ENCODE results near the gene C11orf52. TPM values are rescaled to one million over a fixed set of nuclear protein-coding genes. Genes with fewer than 3 reads are reported as not detected.

Gene C11orf52
- total RNA-seq, 1 donor from 2014 or later = 19.4 TPM

DNA sequence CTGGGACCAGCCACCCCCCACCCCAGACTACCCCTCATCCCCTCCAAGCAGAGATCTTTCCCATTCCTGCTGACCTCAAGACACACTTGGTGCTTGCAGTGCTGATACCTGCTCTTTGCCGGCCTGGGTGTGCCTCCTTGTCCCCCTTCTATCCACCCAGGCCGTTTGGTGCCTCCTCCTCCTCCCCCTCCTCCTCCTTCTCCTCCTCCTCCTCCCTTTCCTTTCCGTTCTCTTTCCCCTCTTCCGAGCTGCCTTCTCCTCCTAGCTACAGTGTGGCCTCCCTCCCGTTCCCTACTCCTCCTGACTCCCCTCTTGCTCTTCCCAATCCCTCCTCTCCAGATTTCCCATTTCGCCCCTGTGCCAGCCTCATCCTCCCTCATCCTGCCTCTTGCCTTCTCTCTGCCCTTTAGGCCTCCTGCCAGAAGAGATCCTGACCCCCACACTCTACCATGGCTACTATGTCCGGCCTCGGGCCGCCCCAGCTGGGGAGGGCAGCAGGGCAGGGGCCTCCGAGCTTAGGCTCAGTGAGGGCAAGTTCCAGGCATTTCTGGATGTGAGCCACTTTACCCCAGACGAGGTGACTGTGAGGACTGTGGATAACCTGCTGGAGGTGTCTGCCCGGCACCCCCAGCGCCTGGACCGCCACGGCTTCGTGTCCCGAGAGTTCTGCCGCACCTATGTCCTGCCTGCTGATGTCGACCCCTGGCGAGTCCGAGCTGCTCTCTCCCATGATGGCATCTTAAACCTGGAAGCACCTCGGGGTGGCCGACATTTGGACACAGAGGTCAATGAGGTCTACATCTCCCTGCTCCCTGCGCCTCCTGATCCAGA lies 5.5 kb upstream of the C11orf52 start:
- TF ChIP-seq, protein P1, sequence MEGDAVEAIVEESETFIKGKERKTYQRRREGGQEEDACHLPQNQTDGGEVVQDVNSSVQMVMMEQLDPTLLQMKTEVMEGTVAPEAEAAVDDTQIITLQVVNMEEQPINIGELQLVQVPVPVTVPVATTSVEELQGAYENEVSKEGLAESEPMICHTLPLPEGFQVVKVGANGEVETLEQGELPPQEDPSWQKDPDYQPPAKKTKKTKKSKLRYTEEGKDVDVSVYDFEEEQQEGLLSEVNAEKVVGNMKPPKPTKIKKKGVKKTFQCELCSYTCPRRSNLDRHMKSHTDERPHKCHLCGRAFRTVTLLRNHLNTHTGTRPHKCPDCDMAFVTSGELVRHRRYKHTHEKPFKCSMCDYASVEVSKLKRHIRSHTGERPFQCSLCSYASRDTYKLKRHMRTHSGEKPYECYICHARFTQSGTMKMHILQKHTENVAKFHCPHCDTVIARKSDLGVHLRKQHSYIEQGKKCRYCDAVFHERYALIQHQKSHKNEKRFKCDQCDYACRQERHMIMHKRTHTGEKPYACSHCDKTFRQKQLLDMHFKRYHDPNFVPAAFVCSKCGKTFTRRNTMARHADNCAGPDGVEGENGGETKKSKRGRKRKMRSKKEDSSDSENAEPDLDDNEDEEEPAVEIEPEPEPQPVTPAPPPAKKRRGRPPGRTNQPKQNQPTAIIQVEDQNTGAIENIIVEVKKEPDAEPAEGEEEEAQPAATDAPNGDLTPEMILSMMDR (IDR thresholded peaks at IDR 0.05; ENCODE audit: unreplicated experiment) = no peak
- Mint-ChIP-seq H3K36me3 (ENCODE audit: insufficient read depth) (no peaks in the 10 kb centered on the region), H3K9me3 (ENCODE audit: low read depth) (no peaks in the 10 kb centered on the region), H3K27ac (no peak overlapping the region), H3K4me1 (ENCODE audit: low read depth) (peaks cover 29% of the 10 kb centered on the region), H3K4me3 (ENCODE audit: low read depth) (no peak overlapping the region), H3K27me3 (peaks cover 5% of the 10 kb centered on the region)
- DNase-seq (ENCODE audit: low spot score, unreplicated experiment) = no peak

DNA sequence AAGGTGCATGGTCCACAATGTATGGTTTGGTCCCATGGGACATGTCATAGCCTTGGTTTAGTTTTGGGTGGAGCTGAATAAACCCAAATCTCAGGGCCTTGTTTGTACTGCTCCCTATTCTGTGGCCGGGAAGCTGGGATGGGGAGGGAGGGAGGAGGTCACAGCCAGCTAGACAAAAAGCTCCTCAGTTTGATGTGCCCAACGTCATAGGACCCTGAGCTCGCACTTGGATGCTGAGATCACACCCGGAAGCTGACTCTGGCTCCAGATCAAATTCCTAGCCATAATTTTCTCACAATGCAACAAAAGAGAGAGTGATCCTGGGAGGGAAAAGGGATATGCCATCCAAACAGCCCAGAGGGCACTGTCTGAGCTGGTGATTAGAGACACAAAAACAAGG lies 4.7 kb upstream of the C11orf52 start:
- TF ChIP-seq, protein P1 (IDR thresholded peaks at IDR 0.05; ENCODE audit: unreplicated experiment) = no peak
- Mint-ChIP-seq H3K36me3 (ENCODE audit: insufficient read depth) (no peaks in the 10 kb centered on the region), H3K9me3 (ENCODE audit: low read depth) (no peaks in the 10 kb centered on the region), H3K4me1 (ENCODE audit: low read depth) (peaks cover 35% of the 10 kb centered on the region), H3K27me3 (peaks cover 5% of the 10 kb centered on the region), H3K4me3 (ENCODE audit: low read depth) (no peak overlapping the region), H3K27ac (no peak overlapping the region)
- no peak for DNase-seq (ENCODE audit: low spot score, unreplicated experiment)

DNA sequence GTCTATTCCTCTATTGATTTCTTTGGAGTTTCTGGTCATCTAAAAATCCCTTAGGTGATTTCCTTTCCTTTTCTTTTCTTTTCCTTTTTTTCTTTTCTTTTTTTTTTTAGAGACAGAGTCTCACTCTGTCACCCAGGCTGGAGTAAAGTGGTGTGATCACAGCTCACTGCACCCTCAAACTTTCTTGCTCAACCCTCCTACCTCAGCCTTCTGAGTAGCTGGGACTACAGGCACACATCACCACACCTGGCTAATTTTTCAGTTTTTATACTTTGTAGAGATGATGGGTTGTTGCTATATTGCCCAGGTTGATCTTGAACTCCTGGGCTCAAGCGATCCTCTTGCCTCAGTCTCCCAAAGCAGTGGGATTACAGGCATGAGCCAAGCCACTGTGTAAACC lies 1.9 kb upstream of the C11orf52 start:
- Mint-ChIP-seq H3K9me3 (ENCODE audit: low read depth) (no peaks in the 10 kb centered on the region), H3K36me3 (ENCODE audit: insufficient read depth) (no peaks in the 10 kb centered on the region), H3K27me3 (no peaks in the 10 kb centered on the region), H3K4me3 (ENCODE audit: low read depth) (no peak overlapping the region), H3K27ac (peak overlapping the region; percentile 75), H3K4me1 (ENCODE audit: low read depth) (peaks cover 29% of the 10 kb centered on the region)
- no peak for DNase-seq (ENCODE audit: low spot score, unreplicated experiment)
- TF ChIP-seq, protein P1 (IDR thresholded peaks at IDR 0.05; ENCODE audit: unreplicated experiment) = no peak

DNA sequence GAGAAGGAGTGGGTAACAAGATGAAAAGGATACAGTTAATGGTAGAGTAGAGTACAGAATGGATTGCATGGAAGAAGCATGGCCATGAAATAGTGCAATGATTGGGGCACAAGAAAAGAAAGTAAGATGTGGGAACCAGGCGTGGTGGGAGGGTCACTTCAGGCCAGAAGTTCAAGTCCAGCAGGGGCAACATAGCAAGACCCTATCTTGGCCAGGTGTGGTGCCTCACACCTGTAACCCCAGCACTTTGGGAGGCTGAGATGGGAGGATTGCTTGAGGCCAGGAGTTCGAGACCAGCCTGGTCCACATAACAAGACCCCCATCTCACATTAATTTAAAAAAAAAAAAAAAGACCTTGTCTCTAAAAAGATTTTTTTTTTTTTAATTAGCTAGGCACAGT lies 1.4 kb upstream of the C11orf52 start:
- H3K27me3 Mint-ChIP-seq = no peaks in the 10 kb centered on the region
- no peaks in the 10 kb centered on the region for H3K9me3 Mint-ChIP-seq (ENCODE audit: low read depth)
- peak overlapping the region; percentile 75 for H3K27ac Mint-ChIP-seq
- H3K36me3 Mint-ChIP-seq (ENCODE audit: insufficient read depth) = no peaks in the 10 kb centered on the region
- TF ChIP-seq, protein P1 (IDR thresholded peaks at IDR 0.05; ENCODE audit: unreplicated experiment) = no peak
- DNase-seq (ENCODE audit: low spot score, unreplicated experiment) = no peak
- peaks cover 31% of the 10 kb centered on the region for H3K4me1 Mint-ChIP-seq (ENCODE audit: low read depth)
- H3K4me3 Mint-ChIP-seq (ENCODE audit: low read depth) = no peak overlapping the region

DNA sequence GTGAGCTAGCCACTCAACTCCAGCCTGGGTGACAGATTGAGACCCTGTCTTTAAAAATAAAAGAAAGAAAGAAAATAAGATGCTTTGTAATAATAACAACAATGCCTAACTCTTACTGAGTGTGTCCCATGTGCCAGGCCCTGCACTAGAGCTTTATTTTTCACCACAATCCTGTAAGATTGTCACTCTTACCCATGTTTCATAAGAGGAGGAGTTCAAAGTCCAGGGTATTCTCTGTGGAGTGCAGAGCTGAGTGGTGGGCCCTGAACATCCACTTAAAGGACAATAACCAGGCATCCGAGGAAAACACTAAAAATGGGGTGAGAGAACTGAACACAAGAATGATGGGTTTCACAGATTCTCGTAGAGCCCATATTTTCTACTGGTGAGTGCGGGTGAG lies 925 bp upstream of the C11orf52 start:
- Mint-ChIP-seq H3K4me3 (ENCODE audit: low read depth) (no peak overlapping the region), H3K27me3 (no peaks in the 10 kb centered on the region), H3K36me3 (ENCODE audit: insufficient read depth) (no peaks in the 10 kb centered on the region), H3K27ac (peak overlapping the region; percentile 96), H3K4me1 (ENCODE audit: low read depth) (peaks cover 32% of the 10 kb centered on the region), H3K9me3 (ENCODE audit: low read depth) (no peaks in the 10 kb centered on the region)
- TF ChIP-seq, protein P1 (IDR thresholded peaks at IDR 0.05; ENCODE audit: unreplicated experiment) = no peak
- DNase-seq (ENCODE audit: low spot score, unreplicated experiment) = no peak
